K562 (cell line): ENCODE measurements around the gene ZW10. TPM values are rescaled to one million over a fixed set of nuclear protein-coding genes. Genes with fewer than 3 reads are reported as not detected.

ENCODE experiments used
- ATAC-seq: fragments of 200-7000 bp; cut with Tn5 transposase; 3 replicates; pipeline ENCODE4 v1.9.1; 2020; ENCODE audit warnings: moderate library complexity
- BruUV-seq: library from RNA; stranded (reverse); fragments of 400-500 nt; replicated peaks from 2 replicates; lab custom pipeline; 2021; lab: Mats Ljungman, UMichigan
- CTCF ChIA-PET: fragments of 300-600 bp; formaldehyde crosslinking; extraction: SDS; loops from one replicate; lab custom pipeline; 2021; ENCODE audit warnings: low intra/inter-chr PET ratio; lab: Yijun Ruan, JAX
- POLR2A ChIA-PET: fragments of 300-600, 350-650 bp; sonication (Branson Sonifier 250); formaldehyde crosslinking; extraction: SDS; loops from one replicate; lab custom pipeline; 2021; ENCODE audit warnings: antibody characterized with exemption, inconsistent platforms; lab: Yijun Ruan, JAX
- DNase-seq, 4 experiments: peaks; one replicate each; pipeline versions ENCODE4 v3.0.0 to v3.0.0-alpha.2; 2011 to 2018; ENCODE audit warnings: low spot score in 3 of 4, mixed read lengths in 3 of 4; ENCODE audit errors: extremely low read depth in 1 of 4
- FAIRE-seq: peaks from 2 replicates; lab custom pipeline; 2011; peaks lifted over from hg19 to GRCh38; lab: Jason Lieb, UNC
- H2AFZ ChIP-seq: 2 replicates; pipeline ENCODE4 v1.6.0; 2011; ENCODE audit warnings: low read depth, low read length, control low read depth, inconsistent platforms
- H3K27ac ChIP-seq: fragments of 200-600 bp; 3 replicates; pipeline ENCODE4 v1.8.0; 2011; ENCODE audit warnings: low read depth, mild to moderate bottlenecking, control low read depth, inconsistent platforms, low read length, moderate library complexity, mixed read lengths; ENCODE audit errors: extremely low read depth
- H3K27me3 ChIP-seq, 2 experiments: fragments of 300-600 bp in 1 of 2; 2 replicates in 1 of 2; 3 replicates in 1 of 2; pipeline versions ENCODE4 v1.6.0 to v1.8.0; 2011; ENCODE audit warnings: inconsistent platforms in 2 of 2, low read length in 2 of 2, mild to moderate bottlenecking in 1 of 2, mixed read lengths in 1 of 2, moderate library complexity in 1 of 2; ENCODE audit not compliant: control insufficient read depth in 2 of 2, insufficient read depth in 2 of 2
- H3K36me3 ChIP-seq: fragments of 300-600 bp; 3 replicates; pipeline ENCODE4 v1.8.0; 2011; ENCODE audit warnings: mild to moderate bottlenecking, low read length, inconsistent platforms; ENCODE audit not compliant: control insufficient read depth, insufficient read depth
- H3K4me1 ChIP-seq, 2 experiments: fragments of 200-600 bp in 1 of 2; replicated peaks in 1 of 2; 2 replicates in 1 of 2; 3 replicates in 1 of 2; pipeline versions ENCODE4 v1.5.1 to v1.8.0; 2011; ENCODE audit warnings: inconsistent platforms in 2 of 2, low read length in 2 of 2, mild to moderate bottlenecking in 1 of 2, mixed read lengths in 1 of 2, moderate library complexity in 1 of 2; ENCODE audit not compliant: control insufficient read depth in 2 of 2, insufficient read depth in 2 of 2
- H3K4me2 ChIP-seq: 2 replicates; pipeline ENCODE4 v1.6.1; 2011; ENCODE audit warnings: low read length, control low read depth, inconsistent platforms, mixed read lengths; ENCODE audit not compliant: insufficient read depth
- H3K4me3 ChIP-seq: fragments of 200-600 bp; sonication (generic), shearing (Covaris generic); 2 replicates; pipeline ENCODE4 v1.5.1; 2016; ENCODE audit warnings: control low read depth, inconsistent platforms
- H3K79me2 ChIP-seq: fragments of 200-600 bp; 3 replicates; pipeline ENCODE4 v1.8.0; 2011; ENCODE audit warnings: low read length, inconsistent platforms; ENCODE audit not compliant: control insufficient read depth, insufficient read depth
- H3K9ac ChIP-seq, 2 experiments: 2 replicates each; pipeline versions ENCODE4 v1.6.0 to v1.6.1; 2011; ENCODE audit warnings: low read depth in 2 of 2, low read length in 2 of 2, control low read depth in 1 of 2, inconsistent platforms in 1 of 2, mild to moderate bottlenecking in 1 of 2, mixed read lengths in 1 of 2; ENCODE audit not compliant: insufficient read depth in 1 of 2
- H3K9me1 ChIP-seq: one replicate; pipeline ENCODE4 v1.6.0; 2011; ENCODE audit warnings: inconsistent platforms, mild to moderate bottlenecking, low read length, moderate library complexity; ENCODE audit not compliant: control insufficient read depth, insufficient read depth
- H3K9me3 ChIP-seq: replicated peaks from 2 replicates; pipeline ENCODE4 v1.5.1; 2011; ENCODE audit warnings: low read depth, low read length, inconsistent platforms; ENCODE audit not compliant: control insufficient read depth, insufficient read depth
- H4K20me1 ChIP-seq: replicated peaks from 2 replicates; pipeline ENCODE4 v1.6.1; 2011; ENCODE audit warnings: low read length, inconsistent platforms, mixed read lengths; ENCODE audit not compliant: control insufficient read depth, insufficient read depth
- CTCFL ChIP-seq: IDR thresholded peaks from 2 replicates; pipeline ENCODE4 v1.6.1; 2011; ENCODE audit warnings: borderline replicate concordance, low read depth, mild to moderate bottlenecking, moderate library complexity, low read length; ENCODE audit not compliant: insufficient read depth, poor library complexity, severe bottlenecking
- DNMT1 ChIP-seq: fragments of 450-650 bp; IDR thresholded peaks from 2 replicates; pipeline ENCODE4 v1.6.1; 2016; ENCODE audit warnings: antibody characterized with exemption, mild to moderate bottlenecking
- ELF2 ChIP-seq: fragments of 250-450 bp; sonication (Bioruptor Pico); IDR thresholded peaks from 2 replicates; pipeline ENCODE4 v1.5.0; 2021; ENCODE audit warnings: mild to moderate bottlenecking
- HEY1 ChIP-seq: fragments of 250-450 bp; sonication (Bioruptor Pico); IDR thresholded peaks from 2 replicates; pipeline ENCODE4 v1.5.0; 2020; ENCODE audit warnings: mild to moderate bottlenecking, moderate library complexity, borderline replicate concordance
- JUN ChIP-seq, 2 experiments: sonication (generic) in 1 of 2; formaldehyde crosslinking in 1 of 2; IDR thresholded peaks; 2 replicates each; pipeline versions ENCODE4 v1.6.1 to v1.8.0; 2012 to 2022; ENCODE audit warnings: borderline replicate concordance in 2 of 2, mild to moderate bottlenecking in 2 of 2, improper control_type of control experiment in 1 of 2, low read depth in 1 of 2, low read length in 1 of 2, missing genetic modification reagents in 1 of 2
- MEF2D ChIP-seq: conservative IDR thresholded peaks from 2 replicates; pipeline ENCODE4 v1.6.1; 2016; ENCODE audit warnings: low read depth, missing genetic modification characterization, missing compliant biosample characterization
- SAP30 ChIP-seq: fragments of 200-600 bp; sonication (generic); IDR thresholded peaks from 2 replicates; pipeline ENCODE4 v1.6.1; 2012; ENCODE audit warnings: borderline replicate concordance, low read depth, mild to moderate bottlenecking, moderate library complexity, low read length, control low read depth, inconsistent platforms; ENCODE audit not compliant: insufficient read depth, poor library complexity, severe bottlenecking
- SFPQ ChIP-seq: fragments of 200-400 bp; formaldehyde crosslinking; IDR thresholded peaks from 2 replicates; pipeline ENCODE4 v1.6.1; 2017; ENCODE audit warnings: mild to moderate bottlenecking, low read depth, low read length, moderate library complexity
- ZBTB34 ChIP-seq: fragments of 250-450 bp; sonication (Bioruptor Pico); IDR thresholded peaks from 2 replicates; pipeline ENCODE4 v1.8.0; 2021; ENCODE audit warnings: mild to moderate bottlenecking, moderate library complexity
- ZBTB7A ChIP-seq: IDR thresholded peaks from 2 replicates; pipeline ENCODE4 v1.6.1; 2011; ENCODE audit warnings: low read depth, mild to moderate bottlenecking, low read length, moderate library complexity, borderline replicate concordance; ENCODE audit not compliant: control insufficient read depth
- ZNF707 ChIP-seq: fragments of 250-450 bp; sonication (Bioruptor Pico); conservative IDR thresholded peaks from 2 replicates; pipeline ENCODE4 v1.8.0; 2022; ENCODE audit warnings: inconsistent platforms, mild to moderate bottlenecking, moderate library complexity
- in situ Hi-C: fragments of 300-500 bp; cut with MboI; formaldehyde crosslinking; loops from 4 replicates; pipeline ENCODE4 v1.15.0; 2018; ENCODE audit warnings: inconsistent platforms, mixed read lengths
- intact Hi-C: fragments of 100-400 bp; cut with micrococcal nuclease; formaldehyde crosslinking; loops from 2 replicates; pipeline ENCODE4 v1.14.2; 2022
- polyA plus RNA-seq, 8 experiments: library from polyadenylated mRNA; depleted of rRNA in 4 of 8; stranded (reverse) in 5 of 8; unstranded in 3 of 8; fragments of >200 nt; fragmentation: Nextera tagmentation in 2 of 8; fragmentation: Illumina TruSeq in 1 of 8; extraction: Ambion mirVana in 2 of 8; extraction: Trizol in 1 of 8; gene quantifications; 2 replicates each; pipeline versions ENCODE4 v1.2.1 to v1.2.3, GENCODE V29; 2011 to 2014; ENCODE audit warnings: inconsistent platforms in 1 of 8, missing spikeins in 1 of 8
- total RNA-seq, 7 experiments: library from RNA; depleted of rRNA in 6 of 7; stranded (reverse); fragments of >200 nt in 6 of 7; fragmentation: Illumina TruSeq in 2 of 7; extraction: Trizol in 2 of 7; gene quantifications; 2 replicates each; pipeline versions ENCODE4 v1.2.1 to v1.2.3, GENCODE V29; 2011 to 2021; ENCODE audit warnings: low replicate concordance in 1 of 7

ZW10 gene
- total and polyA plus RNA-seq, 9 of the 15 experiments (the other 6 are each of a cell fraction or from before 2014, with no cell fraction given) = 9.4 to 37.7 (median 25.0) TPM

- no TSS peak for BruUV-seq
- intact Hi-C loops = loop anchor here (10.0 kb wide), 1 partner anchor 172 kb away; the partner anchor contains the start of gene HTR3A
Measured at GRCh38 chr11:113802621-113803020, 29.1 kb upstream of the ZW10 start.

More at GRCh38 chr11:113802621-113803020, 29.1 kb upstream of the ZW10 start:
- DNase-seq = no peak
- ChIA-PET CTCF (no interaction called here), POLR2A (no interaction called here)
- H3K79me2 ChIP-seq = no peaks in the 10 kb centered on the region
- no peak for FAIRE-seq
- H3K4me2 ChIP-seq = no peak overlapping the region
- no peak overlapping the region for H2AFZ ChIP-seq
- no peak for TF ChIP-seq SAP30
- no peak for TF ChIP-seq ZBTB34 (CRISPR knock-in tag)
- TF ChIP-seq MEF2D (tag) = no peak
- TF ChIP-seq CTCFL = no peak
- TF ChIP-seq JUN (IDR thresholded peaks at IDR 0.05; ENCODE audit: borderline replicate concordance, low read depth, low read length) = no peak
- TF ChIP-seq JUN (CRISPR knock-in tag; IDR thresholded peaks at IDR 0.05; ENCODE audit: borderline replicate concordance) = no peak
- no peak for TF ChIP-seq DNMT1
- no peak for TF ChIP-seq ELF2 (CRISPR knock-in tag)
- TF ChIP-seq SFPQ = no peak
- TF ChIP-seq HEY1 (CRISPR knock-in tag) = no peak
- TF ChIP-seq ZBTB7A = no peak
- no peak for TF ChIP-seq ZNF707
- no peaks in the 10 kb centered on the region for H3K27me3 ChIP-seq
- H3K9me1 ChIP-seq = no peaks in the 10 kb centered on the region
- no peak overlapping the region for H3K4me3 ChIP-seq
- no peak overlapping the region for H3K9ac ChIP-seq
- no peak overlapping the region for H3K27ac ChIP-seq
- no peaks in the 10 kb centered on the region for H3K9me3 ChIP-seq
- H4K20me1 ChIP-seq = no peaks in the 10 kb centered on the region
- in situ Hi-C loops = no loop called here
- peaks cover 63% of the 10 kb centered on the region for H3K36me3 ChIP-seq
- no peaks in the 10 kb centered on the region for H3K4me1 ChIP-seq
- no peak for ATAC-seq
